Immature natural killer cell (primary cell): ENCODE data around the gene MAP3K20. TPM values are rescaled to one million over a fixed set of nuclear protein-coding genes. Genes with fewer than 3 reads are reported as not detected.
"Not testable (repeated sequence)": the region's sequence is repeated elsewhere in the genome, so short reads cannot be mapped to it uniquely, and the experiment has no call there.

Source experiments
- DNase-seq, 3 donors: peaks; one replicate each; pipeline ENCODE4 v3.0.0; 2022; ENCODE audit warnings: mixed read lengths in 1 of 3
- H3K27ac Mint-ChIP-seq, 6 donors: one replicate each; pipeline ENCODE4 v1.8.0; 2020; ENCODE audit warnings: mixed read lengths in 6 of 6, mild to moderate bottlenecking in 5 of 6, inconsistent platforms in 4 of 6, moderate library complexity in 3 of 6
- H3K27me3 Mint-ChIP-seq, 3 donors: one replicate each; pipeline ENCODE4 v1.8.0; 2020 to 2021; ENCODE audit warnings: low read depth in 3 of 3, mild to moderate bottlenecking in 3 of 3, mixed read lengths in 3 of 3, moderate library complexity in 3 of 3, inconsistent platforms in 1 of 3
- H3K36me3 Mint-ChIP-seq, 3 donors: one replicate each; pipeline ENCODE4 v1.8.0; 2020; ENCODE audit warnings: mixed read lengths in 3 of 3, inconsistent platforms in 2 of 3, mild to moderate bottlenecking in 2 of 3
- H3K4me1 Mint-ChIP-seq, 2 donors: one replicate each; pipeline ENCODE4 v1.8.0; 2020; ENCODE audit warnings: inconsistent platforms in 2 of 2, mild to moderate bottlenecking in 2 of 2, mixed read lengths in 2 of 2, moderate library complexity in 1 of 2
- H3K4me3 Mint-ChIP-seq, 5 donors: one replicate each; pipeline ENCODE4 v1.8.0; 2020; ENCODE audit warnings: mild to moderate bottlenecking in 5 of 5, mixed read lengths in 5 of 5, inconsistent platforms in 3 of 5, moderate library complexity in 3 of 5
- H3K9me3 Mint-ChIP-seq, 6 donors: one replicate each; pipeline ENCODE4 v1.8.0; 2020; ENCODE audit warnings: mild to moderate bottlenecking in 6 of 6, mixed read lengths in 6 of 6, inconsistent platforms in 4 of 6, moderate library complexity in 3 of 6
- polyA plus RNA-seq, 3 donors: library from polyadenylated mRNA; unstranded; fragments of 300-500 nt; fragmentation: Illumina TruSeq; gene quantifications; one replicate each; pipeline ENCODE4 v1.2.3, GENCODE V29; 2021

MAP3K20 gene
- polyA plus RNA-seq, 3 donors from 2014 or later = 1.5 to 2.6 (median 2.2) TPM

- Mint-ChIP-seq H3K4me1 (no peaks in the 10 kb centered on the region), H3K9me3 (peaks cover 8 to 26% (median 21%) of the 10 kb centered on the region in 6 donors), H3K27me3 (peaks cover 1 to 2% (median 2%) of the 10 kb centered on the region in 3 donors), H3K36me3 (peaks cover 0 to 3% (median 0%) of the 10 kb centered on the region in 3 donors), H3K4me3 (no peak overlapping the region), H3K27ac (no peak overlapping the region)
- DNase-seq = no peak
These were observed 224.8 kb downstream of the MAP3K20 start for GRCh38 chr2:173300458-173300857.

GRCh38 chr2:173301549-173301948 is 225.9 kb downstream of the MAP3K20 start:
- not testable (repeated sequence) for H3K27me3 Mint-ChIP-seq, H3K4me1 Mint-ChIP-seq, H3K36me3 Mint-ChIP-seq, H3K4me3 Mint-ChIP-seq, H3K27ac Mint-ChIP-seq, DNase-seq
- peaks cover 8 to 26% (median 18%) of the 10 kb centered on the region in 6 donors for H3K9me3 Mint-ChIP-seq

GRCh38 chr2:173305303-173305702 is 229.7 kb downstream of the MAP3K20 start:
- Mint-ChIP-seq H3K27me3 (peaks cover 0 to 2% (median 0%) of the 10 kb centered on the region in 3 donors), H3K4me1 (no peaks in the 10 kb centered on the region), H3K27ac (no peak overlapping the region), H3K36me3 (no peaks in the 10 kb centered on the region), H3K4me3 (no peak overlapping the region), H3K9me3 (peaks cover 0 to 7% (median 0%) of the 10 kb centered on the region in 6 donors)
- no peak for DNase-seq

- no peaks in the 10 kb centered on the region for H3K4me1 Mint-ChIP-seq
- no peaks in the 10 kb centered on the region for H3K36me3 Mint-ChIP-seq
- H3K9me3 Mint-ChIP-seq = peaks cover 0 to 2% (median 0%) of the 10 kb centered on the region in 6 donors
- H3K27ac Mint-ChIP-seq = no peak overlapping the region
- no peaks in the 10 kb centered on the region for H3K27me3 Mint-ChIP-seq
- DNase-seq = no peak
- no peak overlapping the region for H3K4me3 Mint-ChIP-seq
These were observed 231.6 kb downstream of the MAP3K20 start for GRCh38 chr2:173307293-173307692.

GRCh38 chr2:173309370-173309769 is 233.7 kb downstream of the MAP3K20 start:
- H3K27ac Mint-ChIP-seq, H3K4me3 Mint-ChIP-seq, DNase-seq, H3K27me3 Mint-ChIP-seq, H3K9me3 Mint-ChIP-seq, H3K4me1 Mint-ChIP-seq, H3K36me3 Mint-ChIP-seq: not testable (repeated sequence)

- Mint-ChIP-seq H3K9me3 (no peaks in the 10 kb centered on the region), H3K27ac (no peak overlapping the region), H3K27me3 (peaks cover 0 to 3% (median 2%) of the 10 kb centered on the region in 3 donors), H3K4me3 (no peak overlapping the region), H3K36me3 (no peaks in the 10 kb centered on the region), H3K4me1 (no peaks in the 10 kb centered on the region)
- no peak for DNase-seq
These were observed 236.4 kb downstream of the MAP3K20 start for GRCh38 chr2:173311844-173312606.
